ENCODE data around the gene SKIC2.

SKIC2 gene

GRCh38 chr6:31945507-31946369, 13.2 kb upstream of the SKIC2 start, which contains the start of gene CFB:
Gene CFB, plus strand, starts transcription at chr6:31946095. Its CDS starts 127 bp downstream, at chr6:31946222.
- DNase-seq, result no peak

DNA sequence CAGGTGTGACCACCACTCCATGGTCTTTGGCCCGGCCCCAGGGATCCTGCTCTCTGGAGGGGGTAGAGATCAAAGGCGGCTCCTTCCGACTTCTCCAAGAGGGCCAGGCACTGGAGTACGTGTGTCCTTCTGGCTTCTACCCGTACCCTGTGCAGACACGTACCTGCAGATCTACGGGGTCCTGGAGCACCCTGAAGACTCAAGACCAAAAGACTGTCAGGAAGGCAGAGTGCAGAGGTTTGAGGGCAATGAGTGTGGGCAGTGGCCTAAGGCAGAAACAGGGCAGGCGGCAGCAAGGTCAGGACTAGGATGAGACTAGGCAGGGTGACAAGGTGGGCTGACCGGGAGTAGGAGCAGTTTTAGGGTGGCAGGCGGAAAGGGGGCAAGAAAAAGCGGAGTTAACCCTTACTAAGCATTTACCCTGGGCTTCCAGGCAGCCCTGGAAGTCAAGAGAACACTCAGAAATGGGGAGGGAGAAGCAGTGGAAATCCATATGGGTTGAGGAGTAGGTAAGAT, 12.5 kb upstream of the SKIC2 start:
- DNase-seq, result no peak

GRCh38 chr6:31947070-31947675, 11.8 kb upstream of the SKIC2 start:
- no peak for DNase-seq

GRCh38 chr6:31947864-31948263, 11.1 kb upstream of the SKIC2 start:
- no peak for DNase-seq

GRCh38 chr6:31948306-31948705, 10.7 kb upstream of the SKIC2 start:
- no peak for DNase-seq

DNA sequence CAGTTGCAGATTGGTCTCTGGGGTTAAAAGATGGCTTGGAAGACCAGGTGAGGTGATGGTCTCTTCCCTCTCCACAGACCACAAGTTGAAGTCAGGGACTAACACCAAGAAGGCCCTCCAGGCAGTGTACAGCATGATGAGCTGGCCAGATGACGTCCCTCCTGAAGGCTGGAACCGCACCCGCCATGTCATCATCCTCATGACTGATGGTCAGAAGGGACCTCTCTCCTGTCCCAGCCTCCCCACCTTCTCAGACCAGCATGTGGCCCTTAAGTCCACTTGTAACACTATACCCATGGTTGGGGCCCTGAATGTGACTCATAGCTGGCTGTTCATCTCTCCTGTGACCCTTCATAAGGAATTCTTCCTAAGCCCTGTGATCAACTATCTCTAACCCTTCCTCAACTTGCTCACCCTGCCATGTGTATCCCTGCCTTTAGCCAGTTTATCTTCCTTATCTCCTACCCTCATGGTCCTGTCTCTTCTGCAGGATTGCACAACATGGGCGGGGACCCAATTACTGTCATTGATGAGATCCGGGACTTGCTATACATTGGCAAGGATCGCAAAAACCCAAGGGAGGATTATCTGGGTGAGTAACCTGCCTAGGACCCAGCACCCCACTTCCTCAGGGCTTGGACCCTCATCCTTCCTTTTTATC, 10.1 kb upstream of the SKIC2 start:
- no peak for DNase-seq

GRCh38 chr6:31949926-31950548, 8.9 kb upstream of the SKIC2 start:
- no peak for DNase-seq

DNA sequence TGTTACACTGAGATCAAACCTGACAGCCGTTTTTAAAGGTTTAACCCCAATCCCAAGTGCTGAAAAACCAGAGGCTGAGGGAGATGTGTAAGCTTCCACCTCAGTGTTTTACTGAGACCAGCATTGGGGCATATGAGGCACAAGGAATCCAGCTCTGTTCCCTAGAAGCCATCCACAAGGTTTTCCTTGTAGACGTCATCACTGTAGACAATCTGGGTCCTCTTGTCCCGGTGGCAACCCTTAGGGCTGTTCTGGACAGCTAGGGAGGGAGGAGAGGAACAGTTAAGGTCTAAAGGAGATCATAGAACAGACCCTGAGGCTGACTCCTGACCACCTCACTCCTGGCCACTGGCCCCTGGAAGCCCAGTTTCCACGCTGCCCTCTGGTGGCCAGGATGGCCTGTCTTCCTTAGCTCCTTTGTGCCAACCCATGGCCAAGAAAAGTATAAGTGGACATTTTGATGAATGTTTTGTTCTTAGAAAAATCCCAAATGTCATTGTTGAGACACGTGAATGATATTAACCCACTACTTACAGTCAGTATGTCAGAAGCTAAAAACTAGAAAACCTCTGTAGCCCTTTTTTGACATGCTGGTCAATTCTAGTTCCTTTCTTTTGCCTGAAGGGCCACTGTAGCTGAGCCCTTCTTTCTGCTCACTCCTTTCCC, 6.7 kb upstream of the SKIC2 start:
- DNase-seq, result peak; percentile 7

DNA sequence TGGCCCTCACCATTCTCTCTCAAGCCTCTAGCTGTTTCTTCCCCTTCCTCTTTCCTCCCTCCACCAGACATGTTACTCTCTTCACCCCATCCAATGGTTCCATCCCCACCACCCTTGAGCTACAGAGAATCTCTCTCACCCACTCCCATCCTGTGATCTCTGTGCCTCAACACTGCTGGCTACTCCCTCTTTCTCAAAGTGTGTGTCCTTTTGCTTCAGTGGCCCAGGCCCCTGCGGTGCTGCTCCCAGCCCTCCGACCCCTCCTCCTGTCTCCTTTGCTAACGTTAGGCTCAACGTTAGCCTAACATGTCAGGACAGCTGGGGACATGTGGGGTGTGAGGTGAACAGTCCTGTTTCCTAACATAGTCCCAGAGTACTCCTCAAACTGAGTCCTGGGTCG, 6.1 kb upstream of the SKIC2 start:
- DNase-seq, result no peak

- DNase-seq, result no peak
Observed at GRCh38 chr6:31954511-31954910, 4.5 kb upstream of the SKIC2 start.

- DNase-seq, result no peak
Observed at GRCh38 chr6:31956796-31957195, 2.2 kb upstream of the SKIC2 start.

DNA sequence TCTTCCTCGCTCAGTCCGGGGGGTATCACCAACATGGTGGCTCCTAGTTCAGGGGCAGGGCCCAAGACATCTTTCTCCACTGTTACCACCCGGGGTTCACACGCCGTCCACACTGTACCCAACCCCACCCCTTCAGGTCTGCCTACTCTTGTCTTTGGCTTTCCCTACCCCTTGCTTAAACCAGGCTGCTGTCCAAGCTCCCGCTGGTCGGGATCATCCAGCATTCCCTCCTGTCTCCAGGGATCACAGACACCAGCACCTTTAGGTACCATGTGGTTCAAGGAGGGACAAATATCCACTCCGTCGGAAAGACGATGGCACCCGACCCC, 599 bp upstream of the SKIC2 start:
- DNase-seq, result no peak

- no peak for DNase-seq
Observed at GRCh38 chr6:31961616-31962015, 2.6 kb downstream of the SKIC2 start.

DNA sequence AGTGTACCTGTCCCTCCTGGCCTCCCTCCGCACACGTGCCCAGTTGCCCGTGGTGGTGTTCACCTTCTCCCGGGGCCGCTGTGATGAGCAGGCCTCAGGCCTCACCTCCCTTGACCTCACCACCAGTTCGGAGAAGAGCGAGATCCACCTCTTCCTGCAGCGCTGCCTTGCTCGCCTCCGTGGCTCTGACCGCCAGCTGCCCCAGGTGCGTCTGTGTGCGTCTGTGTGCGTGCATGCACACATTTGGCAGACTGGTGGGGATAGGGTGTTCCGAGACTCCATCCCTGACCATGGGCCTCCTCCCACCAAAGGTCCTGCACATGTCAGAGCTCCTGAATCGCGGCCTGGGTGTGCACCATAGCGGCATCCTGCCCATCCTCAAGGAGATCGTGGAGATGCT, 4.9 kb downstream of the SKIC2 start:
- no peak for DNase-seq

GRCh38 chr6:31965700-31966099, 6.7 kb downstream of the SKIC2 start:
- DNase-seq, result no peak

GRCh38 chr6:31966506-31966905, 7.5 kb downstream of the SKIC2 start:
- DNase-seq, result no peak

DNA sequence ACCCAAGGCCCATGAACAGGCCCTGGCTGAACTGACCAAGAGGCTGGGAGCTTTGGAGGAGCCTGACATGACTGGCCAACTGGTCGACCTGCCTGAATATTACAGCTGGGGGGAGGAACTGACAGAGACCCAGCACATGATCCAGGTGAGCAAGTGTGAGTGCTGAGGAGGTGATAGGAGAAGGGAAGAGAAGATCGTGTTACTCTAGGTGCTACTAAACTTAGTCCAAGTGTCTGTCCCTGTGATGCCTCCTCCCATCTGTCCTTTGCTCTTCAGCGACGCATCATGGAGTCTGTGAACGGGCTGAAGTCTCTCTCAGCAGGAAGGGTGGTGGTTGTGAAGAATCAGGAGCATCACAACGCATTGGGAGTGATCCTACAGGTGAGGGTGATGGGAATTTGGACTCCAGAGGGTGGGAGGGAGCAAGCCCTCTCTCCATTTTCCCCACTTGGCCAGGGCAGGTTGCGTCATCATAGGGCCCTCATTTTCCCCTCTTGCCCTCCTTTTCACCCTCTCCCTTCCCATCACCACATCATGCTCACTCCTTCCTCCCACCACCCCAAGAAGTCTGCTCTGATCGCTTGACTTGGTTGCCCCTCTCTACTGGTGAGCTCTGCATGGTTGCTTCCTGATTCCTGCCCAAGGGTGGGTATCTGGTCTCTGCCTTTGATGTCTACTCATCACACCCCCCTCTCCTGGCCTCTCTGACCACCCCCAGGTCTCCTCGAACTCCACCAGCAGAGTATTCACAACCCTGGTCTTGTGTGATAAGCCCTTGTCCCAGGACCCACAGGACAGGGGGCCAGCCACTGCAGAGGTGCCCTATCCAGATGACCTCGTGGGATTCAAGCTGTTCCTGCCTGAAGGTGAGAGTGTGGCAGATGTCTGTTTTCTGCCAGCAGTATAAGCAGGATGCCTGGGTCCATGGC, 8.3 kb downstream of the SKIC2 start:
- DNase-seq, result no peak

GRCh38 chr6:31967926-31968320, 8.9 kb downstream of the SKIC2 start:
- no peak for DNase-seq

DNA sequence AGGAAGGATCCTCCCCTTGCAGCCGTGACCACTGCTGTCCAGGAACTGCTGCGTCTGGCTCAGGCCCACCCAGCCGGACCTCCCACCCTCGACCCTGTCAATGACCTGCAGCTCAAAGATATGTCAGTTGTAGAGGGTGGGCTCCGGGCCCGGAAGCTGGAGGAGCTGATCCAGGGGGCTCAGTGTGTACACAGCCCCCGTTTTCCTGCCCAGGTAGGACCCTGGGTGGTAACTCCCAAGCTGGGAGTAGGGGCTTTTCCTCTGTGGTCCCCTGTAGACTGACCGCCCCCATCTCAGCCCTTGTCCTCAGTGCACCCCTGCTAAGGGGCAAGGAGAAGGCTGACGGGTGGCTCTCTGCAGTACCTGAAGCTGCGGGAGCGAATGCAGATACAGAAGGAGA, 9.4 kb downstream of the SKIC2 start:
- DNase-seq, result no peak

- no peak for DNase-seq
Observed at GRCh38 chr6:31968791-31969711, 10.1 kb downstream of the SKIC2 start.
